ENCODE results near the gene TXLNG. TPM values are rescaled to one million over a fixed set of nuclear protein-coding genes. Genes with fewer than 3 reads are reported as not detected.

Gene TXLNG
- total and polyA plus RNA-seq, 9 donors: 14.0 to 27.7 (median 20.2) TPM

GRCh38 chrX:16797841-16798240 lies 11.6 kb downstream of the TXLNG start:
- no peaks in the 10 kb centered on the region for H3K9me3 ChIP-seq
- H3K36me3 ChIP-seq: no peaks in the 10 kb centered on the region
- DNase-seq: no peak
- no peak overlapping the region for H3K4me3 ChIP-seq
- no peak overlapping the region for H3K27ac ChIP-seq
- 87 to 90% (median 87%) methylated on average over 4 of the region's 4 CpGs for WGBS, 3 donors
- intact Hi-C loops (cut with DNase I): no loop called here
- H3K4me1 ChIP-seq (ENCODE audit: insufficient read depth): no peaks in the 10 kb centered on the region
- no peaks in the 10 kb centered on the region for H3K27me3 ChIP-seq
- no peak for TF ChIP-seq CTCF (IDR thresholded peaks at IDR 0.05)
- no peak for TF ChIP-seq POLR2A (IDR thresholded peaks at IDR 0.05)
- no peak for TF ChIP-seq EP300 (IDR thresholded peaks at IDR 0.05)

- H3K27ac ChIP-seq: no peak overlapping the region
- intact Hi-C loops (cut with DNase I): no loop called here
- no peaks in the 10 kb centered on the region for H3K36me3 ChIP-seq
- DNase-seq: peak in 1 of 5 donors; percentile 10
- 83 to 88% (median 84%) methylated on average over 8 of the region's 8 CpGs for WGBS, 3 donors
- H3K4me1 ChIP-seq (ENCODE audit: insufficient read depth): peaks cover 2% of the 10 kb centered on the region
- no peak overlapping the region for H3K4me3 ChIP-seq
- TF ChIP-seq EP300 (IDR thresholded peaks at IDR 0.05): no peak
- no peak for TF ChIP-seq CTCF (IDR thresholded peaks at IDR 0.05)
- TF ChIP-seq POLR2A (IDR thresholded peaks at IDR 0.05): no peak
- H3K27me3 ChIP-seq: no peaks in the 10 kb centered on the region
- H3K9me3 ChIP-seq: no peaks in the 10 kb centered on the region
Measured at GRCh38 chrX:16804923-16805464, 18.7 kb downstream of the TXLNG start.

DNA sequence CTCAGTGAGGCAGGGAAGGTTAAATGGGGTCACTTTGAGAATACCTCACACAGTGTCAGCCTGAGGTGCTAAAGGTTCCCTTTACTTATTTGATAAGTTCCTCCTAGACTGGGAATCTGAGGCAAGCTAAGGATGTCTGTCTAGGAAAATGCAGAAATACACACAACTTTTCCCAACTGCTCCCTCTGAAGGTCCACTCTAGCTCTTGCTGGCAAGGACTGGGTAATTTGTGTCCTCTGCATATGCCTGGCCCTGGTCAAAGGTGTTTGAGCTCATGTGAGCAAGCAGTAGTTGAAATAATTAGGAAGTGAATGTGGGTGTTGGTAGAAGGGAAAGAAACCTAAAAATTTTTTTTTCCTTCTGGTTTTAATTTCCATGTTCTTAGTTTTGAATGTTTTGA lies 21.3 kb downstream of the TXLNG start:
- Histone ChIP-seq H3K4me3 (no peak overlapping the region), H3K9me3 (no peaks in the 10 kb centered on the region), H3K27me3 (no peaks in the 10 kb centered on the region), H3K36me3 (no peaks in the 10 kb centered on the region), H3K4me1 (ENCODE audit: insufficient read depth) (peaks cover 2% of the 10 kb centered on the region), H3K27ac (no peak overlapping the region)
- intact Hi-C loops (cut with DNase I): no loop called here
- TF ChIP-seq EP300 (IDR thresholded peaks at IDR 0.05) (no peak), POLR2A (IDR thresholded peaks at IDR 0.05) (no peak), CTCF (IDR thresholded peaks at IDR 0.05) (no peak)
- peak in 1 of 5 donors; percentile 4 for DNase-seq

GRCh38 chrX:16807976-16808542 lies 21.8 kb downstream of the TXLNG start:
- H3K36me3 ChIP-seq: no peaks in the 10 kb centered on the region
- no peak for TF ChIP-seq EP300 (IDR thresholded peaks at IDR 0.05)
- TF ChIP-seq CTCF (IDR thresholded peaks at IDR 0.05): no peak
- no peak for TF ChIP-seq POLR2A (IDR thresholded peaks at IDR 0.05)
- H3K4me3 ChIP-seq: peak overlapping the region; percentile 2
- H3K4me1 ChIP-seq (ENCODE audit: insufficient read depth): peaks cover 2% of the 10 kb centered on the region
- no peak overlapping the region for H3K27ac ChIP-seq
- DNase-seq: no peak
- no peaks in the 10 kb centered on the region for H3K9me3 ChIP-seq
- WGBS, 3 donors: 31 to 41% (median 33%) methylated on average over 4 of the region's 4 CpGs
- intact Hi-C loops (cut with DNase I): no loop called here
- no peaks in the 10 kb centered on the region for H3K27me3 ChIP-seq

Data from ovary (tissue), 9 donors.